DMS153 (cell line): ENCODE results near the gene DNM1.

Source experiments
- DNase-seq: peaks from one replicate; lab custom pipeline; 2025; lab: John Stamatoyannopoulos, UW

Gene DNM1

DNA sequence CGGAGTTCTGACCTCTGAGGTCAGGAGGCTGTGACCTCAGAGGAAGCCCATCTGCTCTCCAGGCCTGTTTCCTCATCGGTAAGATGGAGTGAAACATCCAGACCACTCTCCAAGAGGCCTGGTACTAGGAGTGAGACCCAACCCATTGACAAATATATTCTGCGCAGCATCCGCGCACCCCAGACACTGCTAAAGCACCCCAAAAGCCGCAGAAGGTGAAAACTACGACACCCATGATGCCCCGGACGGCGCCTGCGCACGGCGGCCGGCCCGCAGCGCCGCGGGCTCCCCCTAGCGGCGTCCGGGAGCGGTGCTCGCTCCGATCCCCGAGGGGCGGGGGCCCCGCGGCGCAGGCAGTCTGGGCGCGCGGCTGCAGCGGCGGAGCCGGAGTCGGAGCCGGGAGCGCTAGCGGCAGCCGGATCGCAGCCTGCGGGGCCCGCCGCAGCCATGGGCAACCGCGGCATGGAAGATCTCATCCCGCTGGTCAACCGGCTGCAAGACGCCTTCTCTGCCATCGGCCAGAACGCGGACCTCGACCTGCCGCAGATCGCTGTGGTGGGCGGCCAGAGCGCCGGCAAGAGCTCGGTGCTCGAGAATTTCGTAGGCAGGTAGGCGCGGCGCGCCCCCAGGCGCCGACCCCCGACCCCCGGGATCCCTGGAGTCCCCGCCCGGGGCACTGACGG, at the start of gene DNM1:
Gene DNM1, plus strand, starts transcription at position 356 of the 683 bp plus-strand sequence. Its CDS starts 92 bp downstream, at position 448.
- DNase-seq, result peak; percentile 31

DNA sequence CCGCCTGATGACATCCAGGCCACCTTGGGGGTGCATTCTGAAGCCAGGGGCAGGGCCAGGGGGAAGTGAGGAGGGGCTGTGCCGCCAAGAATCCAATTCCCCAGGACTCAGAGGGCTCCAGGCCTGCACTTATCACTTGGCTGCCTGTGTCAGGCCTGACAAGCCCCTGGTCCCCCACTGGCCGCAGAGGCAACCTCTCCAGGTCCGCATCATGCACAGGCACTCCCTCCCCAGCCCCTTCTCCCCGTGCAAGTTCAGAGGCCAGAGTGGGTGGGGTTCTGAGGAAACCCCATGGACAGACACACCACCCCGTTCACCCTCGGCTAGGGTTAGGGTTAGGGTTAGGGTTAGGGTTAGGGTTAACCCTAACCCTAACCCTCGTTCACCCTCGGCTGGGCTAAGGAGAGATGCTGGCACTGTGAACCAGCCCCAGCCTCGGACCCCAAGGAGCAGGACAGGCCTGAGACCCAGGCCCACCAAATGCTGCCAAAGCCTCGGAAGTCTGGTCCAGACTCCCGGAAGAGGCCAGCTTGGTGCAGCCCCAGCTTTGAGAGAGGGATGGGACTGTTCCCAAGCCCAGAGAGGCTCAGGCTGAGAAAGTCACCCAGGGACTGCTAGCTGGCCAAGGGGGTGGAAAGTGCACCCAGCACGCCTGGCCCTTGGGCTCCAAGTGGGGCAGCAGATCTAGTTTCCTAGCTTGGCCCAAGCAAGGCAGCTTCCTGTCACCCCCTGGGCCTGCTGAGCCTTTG, 49.1 kb upstream of the DNM1 start:
- DNase-seq, result no peak

DNA sequence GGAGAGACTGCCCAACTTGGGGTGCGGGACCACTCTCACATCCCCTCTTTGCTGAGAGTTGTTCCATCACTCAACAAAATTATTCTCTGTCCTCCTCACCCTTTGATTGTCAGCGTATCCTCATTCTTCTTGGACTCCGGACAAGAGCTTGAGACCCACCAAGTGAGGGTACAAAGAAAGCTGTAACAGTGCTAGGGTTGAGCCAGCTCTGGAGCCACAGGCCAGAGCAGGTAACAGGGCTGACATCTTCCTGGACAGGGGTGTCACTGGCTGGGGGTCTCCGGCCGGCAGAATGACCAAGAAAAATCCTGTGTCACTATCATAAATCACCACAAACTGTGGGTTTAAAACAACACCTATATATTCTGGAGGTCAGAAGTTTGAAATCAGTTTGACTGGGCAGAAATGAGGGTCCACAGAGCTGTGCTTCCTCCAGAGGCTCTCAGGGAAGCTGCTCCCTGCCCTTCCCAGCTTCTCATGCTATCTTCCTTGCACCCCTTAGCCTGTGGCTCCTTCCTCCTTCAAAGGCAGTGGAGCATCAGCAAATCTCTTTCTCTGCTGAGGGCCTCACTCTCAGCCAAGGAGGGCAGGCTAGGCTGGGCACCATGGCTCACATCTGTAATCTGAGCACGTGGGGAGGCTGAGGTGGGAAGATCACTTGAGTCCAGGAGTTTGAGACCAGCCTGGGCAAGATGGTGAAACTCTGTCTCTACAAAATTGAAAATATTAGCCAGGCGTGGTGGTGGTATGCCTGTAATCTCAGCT, 47.3 kb upstream of the DNM1 start:
- no peak for DNase-seq

DNA sequence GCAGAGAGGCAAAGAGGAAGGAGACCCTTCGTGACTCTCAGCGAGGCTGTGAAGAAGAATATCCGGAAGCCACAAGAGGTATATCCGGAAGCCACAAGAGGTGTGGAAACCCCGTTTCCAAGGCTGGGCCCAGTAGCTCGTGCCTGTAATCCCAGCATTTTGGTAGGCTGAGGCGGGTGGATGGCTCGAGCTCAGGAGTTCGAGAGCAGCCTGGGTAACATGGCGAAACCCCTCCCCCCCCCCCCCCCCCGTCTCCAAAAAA, 43.7 kb upstream of the DNM1 start:
- DNase-seq, result peak; percentile 49

DNA sequence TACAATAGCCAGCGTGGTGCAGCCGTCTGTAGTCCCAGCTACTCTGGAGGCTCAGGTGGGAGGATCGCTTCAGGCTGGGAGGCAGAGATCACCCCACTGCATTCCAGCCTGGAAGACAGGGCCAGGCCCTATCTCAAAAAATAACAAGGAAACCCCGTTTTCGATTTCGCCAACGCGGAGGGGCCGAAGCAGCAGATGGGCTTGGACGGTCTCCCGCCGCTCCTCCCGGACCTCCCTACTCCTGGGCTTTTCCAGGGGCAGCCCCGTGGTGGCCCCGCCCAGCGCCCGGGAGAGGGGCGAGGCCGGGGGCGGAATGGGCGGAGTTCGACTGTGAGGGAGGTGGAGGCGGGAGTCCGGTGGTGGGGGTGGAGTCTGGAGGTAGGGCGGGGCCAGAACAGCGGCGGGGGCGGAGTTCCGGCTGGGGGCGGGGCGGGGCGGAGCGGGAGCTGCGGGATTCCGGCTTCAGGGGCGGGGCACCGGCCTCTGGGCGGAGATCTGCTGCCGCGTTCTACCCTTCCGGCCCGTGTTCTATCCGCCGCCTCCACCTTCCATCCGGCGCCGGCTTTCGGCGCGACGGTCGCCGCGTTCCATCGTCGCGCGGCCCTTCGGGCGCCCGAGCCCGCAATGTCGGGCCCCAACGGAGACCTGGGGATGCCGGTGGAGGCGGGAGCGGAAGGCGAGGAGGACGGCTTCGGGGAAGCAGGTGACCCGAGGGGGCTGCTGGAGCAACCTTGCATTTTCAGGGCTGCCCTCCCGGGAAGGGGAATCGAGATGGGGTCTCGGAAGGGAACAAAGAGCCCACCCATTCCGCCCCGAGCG, 43.2 kb upstream of the DNM1 start, which contains the start of gene BBLN:
Gene BBLN, plus strand, starts transcription at position 482 of the 819 bp plus-strand sequence. Its CDS starts 143 bp downstream, at position 625.
- peak; percentile 83 for DNase-seq

DNA sequence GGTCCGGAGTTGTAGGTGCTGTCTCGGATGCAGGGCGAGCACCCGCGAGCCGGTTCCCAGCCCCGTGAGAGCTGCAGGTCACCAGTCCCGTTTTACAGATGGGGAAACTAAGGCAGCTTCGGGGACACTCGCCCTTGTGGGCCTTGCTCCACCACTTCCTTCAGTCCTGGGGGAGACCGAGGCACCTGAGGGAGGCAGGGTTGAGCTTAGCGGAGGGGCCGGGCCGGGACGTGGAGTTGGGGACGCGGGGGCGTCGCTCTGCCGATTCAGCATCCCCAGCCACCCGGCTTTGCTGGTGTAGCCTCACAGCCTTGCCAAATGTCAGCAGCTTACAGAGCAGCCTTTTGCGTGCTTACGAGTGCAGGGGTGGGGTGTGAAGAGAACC, 42.6 kb upstream of the DNM1 start:
- DNase-seq, result peak; percentile 3

DNA sequence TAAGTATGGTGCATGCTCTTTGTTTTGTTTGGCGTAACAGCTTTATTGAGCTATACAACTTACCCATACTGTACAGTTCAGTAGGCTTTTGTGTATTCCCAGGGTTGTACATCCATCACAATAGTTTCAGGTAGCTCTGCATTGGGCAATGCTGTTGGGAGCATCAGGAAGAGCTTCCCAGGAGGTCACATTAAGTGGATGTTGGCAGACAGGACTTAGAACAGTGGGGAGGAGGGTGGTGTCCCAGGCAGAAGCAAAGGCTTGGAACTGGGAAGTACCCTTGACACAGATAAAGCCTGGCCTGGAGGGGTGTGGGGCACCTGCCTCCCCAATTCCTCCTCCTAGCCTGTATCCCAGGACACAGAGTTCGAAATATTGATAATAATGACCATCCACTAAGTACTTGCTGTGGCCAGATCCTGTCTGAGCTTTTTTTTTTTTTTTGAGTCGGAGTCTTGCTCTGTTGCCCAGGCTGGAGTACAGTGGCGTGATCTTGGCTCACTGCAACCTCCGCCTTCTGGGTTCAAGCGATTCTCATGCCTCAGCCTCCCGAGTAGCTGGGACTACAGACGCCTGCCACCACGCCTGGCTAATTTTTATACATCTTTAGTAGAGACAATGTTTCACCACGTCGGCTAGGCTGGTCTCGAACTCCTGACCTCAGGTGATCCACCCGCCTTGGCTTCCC, 41.8 kb upstream of the DNM1 start:
- DNase-seq, result no peak

DNA sequence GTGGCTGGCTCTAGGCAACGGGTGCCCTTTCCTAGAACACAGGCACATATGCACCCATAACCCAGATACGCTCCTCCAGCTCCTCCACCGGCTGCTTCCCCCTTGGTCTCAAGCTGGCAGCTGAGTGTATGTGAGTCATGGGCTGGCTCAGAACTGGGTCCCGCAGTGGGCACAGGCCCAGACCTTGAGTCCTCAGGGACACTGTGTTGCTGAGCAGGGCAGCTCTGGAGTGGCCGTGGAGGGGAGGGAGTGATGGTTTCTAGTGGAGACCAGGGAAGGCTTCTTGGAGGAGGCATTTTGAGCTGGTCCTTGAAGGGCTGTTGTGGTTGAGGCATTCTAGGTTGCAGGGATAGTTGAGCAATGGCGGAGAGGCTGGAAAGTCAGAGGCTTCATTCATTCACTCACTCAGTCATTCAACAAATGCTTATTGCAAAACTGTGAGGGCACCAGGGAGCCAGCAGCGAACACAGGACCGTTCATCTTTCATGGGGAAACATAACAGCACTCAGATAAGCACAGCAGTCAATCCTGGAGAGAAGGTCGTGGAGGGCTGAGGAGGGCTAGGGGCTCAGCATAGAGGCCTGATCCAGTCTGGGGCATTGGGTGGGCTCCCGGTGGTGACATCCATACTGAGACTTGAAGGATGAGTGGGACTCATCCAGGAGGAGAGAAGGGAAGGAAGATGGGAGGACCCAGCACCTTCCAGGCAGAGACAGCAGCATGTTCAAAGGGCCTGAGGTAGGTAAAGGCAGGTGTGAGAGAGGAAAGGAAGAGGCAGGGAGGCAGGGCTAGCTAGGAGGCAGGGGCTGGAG, 40.8 kb upstream of the DNM1 start:
- no peak for DNase-seq

DNA sequence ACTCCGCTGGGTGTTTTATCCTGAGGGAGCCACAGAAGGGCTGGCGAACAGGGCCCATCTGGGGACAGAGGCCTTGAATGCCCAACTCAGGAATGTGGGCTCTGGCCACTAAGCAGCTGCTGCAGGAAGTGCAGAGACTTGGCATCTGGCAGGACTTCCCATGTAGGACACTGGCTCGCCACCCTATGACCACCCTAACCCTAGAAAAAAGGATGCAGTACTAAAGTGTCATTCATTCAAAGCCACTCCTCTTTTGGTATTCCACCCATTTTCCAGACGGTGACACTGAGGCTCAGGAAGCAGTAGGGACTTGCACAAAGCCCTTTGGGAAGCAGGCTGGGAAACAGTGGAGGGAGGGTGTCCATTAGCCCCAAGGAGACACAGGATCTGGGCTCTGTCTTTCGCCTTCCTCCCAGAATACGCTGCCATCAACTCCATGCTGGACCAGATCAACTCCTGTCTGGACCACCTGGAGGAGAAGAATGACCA, 40.1 kb upstream of the DNM1 start:
- DNase-seq, result no peak

DNA sequence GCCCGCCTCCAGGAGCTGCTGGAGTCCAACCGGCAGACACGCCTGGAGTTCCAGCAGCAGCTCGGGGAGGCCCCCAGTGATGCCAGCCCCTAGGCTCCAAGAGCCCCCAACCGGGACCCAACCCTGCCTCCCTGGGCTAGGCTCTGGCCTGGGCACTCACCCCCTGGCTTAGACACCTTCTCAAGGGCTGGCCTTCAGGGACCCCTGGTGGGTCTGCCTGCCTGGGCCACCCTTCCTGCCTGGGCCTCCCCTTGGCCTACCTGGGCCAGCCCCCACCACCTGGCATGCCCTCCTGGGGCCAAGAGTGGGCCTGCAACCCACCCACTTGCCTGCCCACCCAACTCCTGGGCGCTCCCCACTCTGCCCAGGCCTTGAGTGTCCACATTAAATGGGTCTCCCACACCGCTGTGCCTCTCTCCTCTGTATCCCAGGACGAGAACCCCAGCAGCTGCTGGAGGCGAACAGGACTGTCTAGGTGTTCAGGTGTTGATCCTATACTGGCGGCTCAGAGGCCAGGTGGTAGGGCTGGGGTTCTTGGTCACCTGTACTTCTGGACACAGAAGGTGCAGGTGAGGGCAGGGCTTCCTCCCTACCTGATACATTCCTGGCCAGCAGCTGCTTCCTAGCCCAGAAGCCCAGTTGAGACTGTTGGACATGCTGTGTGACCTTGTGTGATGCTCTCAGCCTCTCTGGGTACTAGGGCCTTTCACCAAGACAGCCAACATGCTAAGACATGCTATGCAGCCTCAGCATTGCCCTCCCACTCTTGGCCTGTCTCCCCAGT, 39.5 kb upstream of the DNM1 start:
- no peak for DNase-seq

DNA sequence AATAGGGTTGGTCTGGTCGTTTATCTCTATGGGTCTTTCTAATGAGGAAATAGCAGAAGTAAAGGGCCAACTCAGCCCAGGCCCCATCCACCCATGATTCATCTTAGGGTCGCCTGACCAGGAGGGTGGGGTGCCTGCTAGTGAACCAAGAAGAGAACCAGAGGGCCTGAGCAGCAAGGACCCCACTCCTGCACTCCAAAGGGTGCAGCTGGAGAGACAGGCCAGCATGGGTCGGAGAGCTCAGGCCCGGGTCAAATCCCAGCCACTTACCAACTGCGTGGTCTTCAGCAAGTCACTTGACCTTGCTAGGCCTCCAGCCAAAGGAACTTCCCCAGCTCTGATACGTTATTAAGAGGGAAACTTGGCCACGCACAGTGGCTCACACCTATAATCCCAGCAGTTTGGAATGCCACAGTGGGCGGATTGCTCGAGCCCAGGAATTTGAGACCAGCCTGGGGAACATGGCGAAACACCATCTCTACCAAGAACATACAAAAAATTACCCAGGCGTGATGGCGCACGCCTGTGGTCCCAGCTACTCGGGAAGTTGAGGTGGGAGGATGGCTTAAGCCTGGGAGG, 38.8 kb upstream of the DNM1 start:
- no peak for DNase-seq

DNA sequence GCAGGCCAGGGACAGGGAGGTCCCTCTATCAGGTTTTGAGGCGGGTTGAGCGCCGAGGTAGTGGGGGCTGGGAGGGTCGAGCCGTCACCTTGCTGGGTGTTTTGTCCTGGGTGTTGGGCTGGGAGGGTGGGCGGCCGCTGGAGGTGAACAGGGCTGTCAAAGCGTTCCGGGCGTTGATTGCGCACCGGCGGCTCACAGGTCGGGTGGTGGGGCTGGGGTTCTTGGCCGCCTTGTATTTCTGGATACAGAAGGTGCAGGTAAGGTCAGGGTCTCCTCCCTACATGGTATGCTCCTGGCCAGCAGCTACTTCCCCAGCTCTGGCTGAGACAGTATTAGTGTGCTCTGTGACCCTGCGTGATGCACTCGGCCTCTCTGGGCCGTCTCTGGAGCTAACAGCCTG, 37.0 kb upstream of the DNM1 start:
- DNase-seq, result no peak

DNA sequence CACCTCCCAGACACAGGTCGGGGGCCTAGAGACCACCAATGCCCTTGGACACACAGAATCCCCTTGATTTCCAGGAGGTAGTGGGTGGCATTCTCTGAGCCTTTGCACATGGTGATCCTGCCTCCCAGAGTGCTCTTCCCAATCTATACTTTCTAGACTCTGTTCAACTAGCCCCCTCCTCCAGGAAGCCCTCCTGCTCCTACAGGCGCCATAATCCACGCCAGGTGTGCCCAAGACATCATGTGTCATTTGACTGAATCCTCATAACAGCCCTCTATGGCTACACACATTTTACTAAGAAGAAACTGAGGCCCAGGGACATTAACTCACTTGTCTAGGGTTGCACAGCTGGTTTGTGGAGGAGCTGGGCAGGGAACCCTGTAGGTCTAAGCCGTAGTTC, 36.0 kb upstream of the DNM1 start:
- DNase-seq, result no peak

DNA sequence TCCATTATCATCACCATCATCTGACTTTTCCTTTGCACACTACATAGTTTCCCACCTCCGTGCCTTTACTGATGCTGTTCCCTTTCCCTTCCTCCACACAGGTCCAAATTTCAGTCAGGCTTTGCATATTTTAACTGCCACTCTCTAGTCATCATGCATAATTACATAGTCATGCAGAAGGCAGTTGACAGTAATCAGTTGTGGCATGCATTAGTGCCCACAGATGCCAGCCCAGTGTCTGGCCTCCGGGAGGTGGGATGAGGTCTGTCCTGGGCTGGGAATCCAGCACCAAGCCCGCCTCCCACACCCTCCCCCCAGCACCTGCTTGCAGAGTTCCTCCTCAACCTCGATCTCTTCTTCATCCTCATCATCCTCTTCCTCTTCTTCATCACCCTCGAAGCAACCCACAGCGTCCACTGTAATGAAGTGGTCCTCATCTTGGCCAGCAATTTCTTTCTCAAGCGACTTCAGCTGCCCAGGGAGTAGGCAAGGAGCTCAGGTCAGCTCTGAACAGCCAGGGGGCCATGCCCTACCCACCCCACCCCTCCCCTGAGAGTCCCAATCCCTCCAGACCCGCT, 34.4 kb upstream of the DNM1 start:
- no peak for DNase-seq

DNA sequence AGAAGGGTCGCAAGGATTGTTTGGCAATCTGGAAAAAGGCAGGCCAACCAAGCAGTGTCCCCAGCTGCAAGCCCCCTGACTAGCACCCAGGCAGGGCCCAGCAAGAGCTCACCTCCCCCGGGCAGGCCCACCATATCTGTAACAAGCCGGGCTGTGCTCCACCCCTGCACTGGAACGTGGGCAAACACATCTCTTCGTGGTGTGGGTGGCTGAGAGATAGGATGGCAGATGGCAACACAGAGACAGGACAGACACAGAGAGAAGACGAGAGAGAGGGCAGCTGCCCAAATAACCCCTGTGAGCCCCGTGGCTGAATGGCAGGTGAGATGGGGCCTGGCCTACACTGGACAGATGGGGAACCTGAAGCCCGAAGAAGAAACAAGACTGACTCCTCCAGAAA, 33.7 kb upstream of the DNM1 start:
- DNase-seq, result no peak

DNA sequence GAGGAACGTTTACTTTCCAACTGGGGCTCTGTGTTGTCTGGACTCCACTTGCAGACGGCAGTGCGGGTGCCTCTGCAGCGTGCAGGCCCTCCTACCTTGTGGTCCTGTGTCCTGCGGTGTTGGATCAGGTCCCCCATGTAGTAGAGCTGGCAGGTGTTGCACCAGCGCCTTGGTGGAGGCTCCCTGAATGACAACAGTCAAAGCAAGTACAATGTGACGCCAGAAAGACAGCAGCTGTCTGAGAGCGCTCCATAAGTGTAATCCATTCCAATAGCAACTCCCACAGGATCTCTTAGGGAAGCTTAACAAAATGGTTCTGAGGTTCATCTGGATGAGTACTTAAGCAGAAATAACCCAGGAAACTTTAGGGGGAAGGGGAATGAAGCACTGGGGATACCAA, 33.3 kb upstream of the DNM1 start:
- no peak for DNase-seq

DNA sequence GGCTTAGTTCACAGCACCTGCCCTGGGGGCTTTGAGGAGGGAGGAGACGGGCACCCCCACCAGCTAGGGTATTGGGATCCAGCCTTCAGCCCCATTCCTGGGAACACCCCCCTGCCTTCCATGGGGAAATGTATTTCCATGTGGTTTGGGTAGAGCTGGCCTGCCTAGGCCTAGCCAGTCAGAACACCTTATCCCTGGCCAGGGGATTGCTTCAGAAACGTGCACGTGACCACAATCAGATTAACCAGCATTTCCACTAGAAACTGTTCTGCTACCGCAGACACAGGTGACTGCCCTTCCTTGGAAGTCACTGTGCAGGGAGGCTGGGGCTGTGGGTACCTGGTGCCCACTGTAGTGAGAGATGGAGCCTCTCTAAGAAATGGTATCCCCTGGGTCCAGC, 29.1 kb upstream of the DNM1 start:
- no peak for DNase-seq

DNA sequence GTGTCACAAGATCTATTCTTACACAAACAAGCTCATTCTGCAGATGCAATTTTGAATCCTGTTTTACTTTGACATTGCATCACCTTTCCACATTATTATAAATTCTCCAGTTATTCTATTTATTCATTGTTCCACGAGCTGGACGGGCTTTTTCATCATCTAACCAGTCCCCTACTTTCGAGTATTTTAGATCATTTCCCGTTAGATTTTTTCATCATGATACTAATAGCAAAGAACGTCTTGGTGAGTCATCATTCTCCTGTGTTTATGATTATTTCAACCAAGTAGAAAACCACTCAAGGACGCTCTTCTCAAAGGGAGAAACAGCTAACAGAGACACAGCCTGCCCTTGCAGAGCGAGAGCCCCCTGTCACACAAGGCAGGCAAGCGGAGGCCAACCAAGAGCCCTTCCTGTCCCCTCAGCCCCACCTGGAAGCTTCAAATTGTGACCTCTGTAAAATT, 28.0 kb upstream of the DNM1 start:
- no peak for DNase-seq

DNA sequence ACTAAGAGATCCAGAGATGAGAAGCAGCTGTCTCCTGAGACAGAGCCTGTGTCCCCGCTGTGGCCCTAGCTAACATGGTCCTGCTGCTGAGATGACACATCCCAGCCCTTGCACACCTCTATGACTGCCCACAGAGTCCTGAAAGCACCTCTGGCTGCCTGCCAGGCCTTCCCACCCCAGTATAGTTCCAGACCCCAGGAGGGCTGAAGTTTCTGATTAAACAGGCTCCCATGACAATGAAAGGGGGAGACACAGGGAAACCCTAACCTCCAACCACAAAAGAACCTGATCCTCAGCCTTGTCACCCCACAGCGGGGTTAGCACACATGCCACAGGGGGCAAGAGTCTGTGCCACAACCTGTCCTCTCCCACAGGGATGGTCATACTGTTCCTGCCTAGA, 27.5 kb upstream of the DNM1 start:
- DNase-seq, result no peak
